H1 (cell line): ENCODE measurements around the gene GNAO1. TPM values are rescaled to one million over a fixed set of nuclear protein-coding genes. Genes with fewer than 3 reads are reported as not detected.

Experiments
- CTCF ChIA-PET: fragments of 300-600 bp; sonication (Branson Sonifier 250); formaldehyde crosslinking; loops from one replicate; lab custom pipeline; 2021; ENCODE audit not compliant: partially characterized antibody; lab: Charles Lee
- POLR2A ChIA-PET: fragments of 300-600 bp; sonication (Branson Sonifier 250); formaldehyde crosslinking; loops from one replicate; lab custom pipeline; 2021; ENCODE audit warnings: inconsistent platforms; ENCODE audit not compliant: partially characterized antibody; lab: Charles Lee
- DNase-seq, 2 experiments: peaks; one replicate each; pipeline versions ENCODE4 v3.0.0 to v3.0.0-alpha.2; 2010 to 2022; ENCODE audit warnings: low spot score in 2 of 2, low read depth in 1 of 2, mixed read lengths in 1 of 2
- FAIRE-seq: peaks from 2 replicates; lab custom pipeline; 2011; peaks lifted over from hg19 to GRCh38; lab: Jason Lieb, UNC
- H2AFZ ChIP-seq: 2 replicates; pipeline ENCODE4 v1.8.1; 2012; ENCODE audit warnings: low read length, inconsistent platforms
- H2AK5ac ChIP-seq: 2 replicates; pipeline ENCODE4 v1.6.1; 2013; ENCODE audit warnings: low read depth, low read length
- H2BK120ac ChIP-seq: replicated peaks from 2 replicates; pipeline ENCODE3; 2013; ENCODE audit warnings: low read depth, low read length, inconsistent platforms
- H2BK12ac ChIP-seq: 2 replicates; pipeline ENCODE4 v1.6.1; 2013; ENCODE audit warnings: low read depth, low read length
- H2BK15ac ChIP-seq: 2 replicates; pipeline ENCODE4 v1.6.1; 2013; ENCODE audit warnings: low read length
- H2BK20ac ChIP-seq: 2 replicates; pipeline ENCODE4 v1.6.1; 2013; ENCODE audit warnings: low read length
- H2BK5ac ChIP-seq: 2 replicates; pipeline ENCODE4 v1.6.1; 2013; ENCODE audit warnings: low read depth, low read length
- H3K14ac ChIP-seq: 2 replicates; pipeline ENCODE4 v1.6.1; 2013; ENCODE audit warnings: inconsistent platforms; ENCODE audit not compliant: insufficient read length
- H3K18ac ChIP-seq: 2 replicates; pipeline ENCODE4 v1.6.1; 2013; ENCODE audit warnings: low read length; ENCODE audit errors: extremely low read depth
- H3K23ac ChIP-seq: 2 replicates; pipeline ENCODE4 v1.6.1; 2013; ENCODE audit warnings: inconsistent platforms; ENCODE audit not compliant: insufficient read length
- H3K23me2 ChIP-seq: 2 replicates; pipeline ENCODE4 v1.6.1; 2013; ENCODE audit warnings: low read depth, low read length
- H3K27ac ChIP-seq: 2 replicates; pipeline ENCODE4 v1.6.1; 2011; ENCODE audit warnings: low read depth, low read length, inconsistent platforms
- H3K27me3 ChIP-seq, 4 experiments: replicated peaks in 1 of 4; 1 replicate in 1 of 4; 2 replicates in 3 of 4; pipeline versions ENCODE4 v1.6.1 to v1.8.1; 2011 to 2013; ENCODE audit warnings: low read length in 3 of 4, mild to moderate bottlenecking in 3 of 4, inconsistent platforms in 2 of 4, mixed read lengths in 2 of 4, moderate library complexity in 1 of 4; ENCODE audit not compliant: control insufficient read depth in 3 of 4, insufficient read depth in 3 of 4; ENCODE audit errors: extremely low read depth in 1 of 4
- H3K36me3 ChIP-seq, 4 experiments: 2 replicates each; pipeline versions ENCODE4 v1.6.1 to v1.8.1; 2011 to 2013; ENCODE audit warnings: mild to moderate bottlenecking in 4 of 4, low read length in 3 of 4, moderate library complexity in 2 of 4, control low read depth in 1 of 4, inconsistent platforms in 1 of 4; ENCODE audit not compliant: insufficient read depth in 4 of 4, control insufficient read depth in 2 of 4
- H3K4ac ChIP-seq: replicated peaks from 2 replicates; pipeline ENCODE3; 2013; ENCODE audit warnings: low read length, low read depth, mixed read lengths, inconsistent platforms; ENCODE audit not compliant: insufficient read length
- H3K4me1 ChIP-seq, 4 experiments: replicated peaks in 1 of 4; 1 replicate in 1 of 4; 2 replicates in 3 of 4; pipeline versions ENCODE4 v1.6.1 to v1.8.1; 2011 to 2013; ENCODE audit warnings: low read length in 3 of 4, inconsistent platforms in 2 of 4, mixed read lengths in 1 of 4; ENCODE audit not compliant: insufficient read depth in 4 of 4, control insufficient read depth in 3 of 4
- H3K4me2 ChIP-seq, 2 experiments: 2 replicates each; pipeline versions ENCODE4 v1.6.1 to v1.8.1; 2011 to 2013; ENCODE audit warnings: low read depth in 2 of 2, low read length in 2 of 2, control low read depth in 1 of 2, inconsistent platforms in 1 of 2, mild to moderate bottlenecking in 1 of 2; ENCODE audit not compliant: insufficient read depth in 1 of 2
- H3K4me3 ChIP-seq, 4 experiments: fragments of 200-600, 300-600 bp in 1 of 4; sonication (generic), shearing (Covaris generic), sonication (Bioruptor Twin) in 1 of 4; 2 replicates each; pipeline versions ENCODE4 v1.5.1 to v1.8.1; 2011 to 2016; ENCODE audit warnings: low read length in 4 of 4, low read depth in 3 of 4, control low read depth in 2 of 4, inconsistent platforms in 2 of 4, mild to moderate bottlenecking in 2 of 4, mixed read lengths in 1 of 4, moderate library complexity in 1 of 4; ENCODE audit not compliant: insufficient read depth in 2 of 4; ENCODE audit errors: extremely low read depth in 1 of 4
- H3K56ac ChIP-seq: replicated peaks from 2 replicates; pipeline ENCODE3; 2013; ENCODE audit warnings: low read depth, mild to moderate bottlenecking, mixed read lengths, low read length, inconsistent platforms; ENCODE audit not compliant: insufficient read length
- H3K79me1 ChIP-seq: 2 replicates; pipeline ENCODE4 v1.6.1; 2013; ENCODE audit warnings: low read depth, low read length, control low read depth
- H3K79me2 ChIP-seq, 2 experiments: 2 replicates each; pipeline versions ENCODE4 v1.6.1 to v1.8.1; 2012 to 2013; ENCODE audit warnings: low read length in 2 of 2, mild to moderate bottlenecking in 2 of 2, inconsistent platforms in 1 of 2; ENCODE audit not compliant: insufficient read depth in 2 of 2, control insufficient read depth in 1 of 2
- H3K9ac ChIP-seq, 4 experiments: replicated peaks in 1 of 4; 1 replicate in 1 of 4; 2 replicates in 3 of 4; pipeline versions ENCODE4 v1.6.1 to v1.8.1; 2011 to 2013; ENCODE audit warnings: low read depth in 3 of 4, low read length in 3 of 4, control low read depth in 2 of 4, mild to moderate bottlenecking in 2 of 4, moderate library complexity in 2 of 4, inconsistent platforms in 1 of 4; ENCODE audit errors: extremely low read depth in 1 of 4
- H3K9me3 ChIP-seq, 2 experiments: 2 replicates each; pipeline versions ENCODE4 v1.6.1 to v1.8.1; 2012 to 2013; ENCODE audit warnings: mild to moderate bottlenecking in 2 of 2, moderate library complexity in 2 of 2, control low read depth in 1 of 2, inconsistent platforms in 1 of 2, low read depth in 1 of 2, low read length in 1 of 2, mixed read lengths in 1 of 2; ENCODE audit not compliant: insufficient read depth in 2 of 2
- H4K20me1 ChIP-seq, 2 experiments: replicated peaks in 1 of 2; 2 replicates each; pipeline versions ENCODE3 to v1.8.1; 2011 to 2013; ENCODE audit warnings: inconsistent platforms in 2 of 2, low read length in 2 of 2, mild to moderate bottlenecking in 1 of 2; ENCODE audit not compliant: insufficient read depth in 2 of 2, control insufficient read depth in 1 of 2
- H4K5ac ChIP-seq: 2 replicates; pipeline ENCODE4 v1.6.1; 2013; ENCODE audit warnings: low read length, low read depth, mixed read lengths, inconsistent platforms; ENCODE audit not compliant: insufficient read length
- H4K8ac ChIP-seq: 2 replicates; pipeline ENCODE4 v1.8.0; 2013; ENCODE audit warnings: mild to moderate bottlenecking, moderate library complexity, low read length, inconsistent platforms; ENCODE audit not compliant: insufficient read depth; ENCODE audit errors: extremely low read depth
- H4K91ac ChIP-seq: replicated peaks from 2 replicates; pipeline ENCODE3; 2013; ENCODE audit warnings: low read length, mixed read lengths, inconsistent platforms; ENCODE audit not compliant: insufficient read length
- ASH2L ChIP-seq: fragments of 200-600, 300-600 bp; sonication (generic); IDR thresholded peaks from one replicate; pipeline ENCODE4 v1.7.1; 2017; ENCODE audit warnings: low read length
- BACH1 ChIP-seq: IDR thresholded peaks from 2 replicates; pipeline ENCODE4 v1.6.1; 2012; ENCODE audit warnings: low read length, improper control_type of control experiment
- BRCA1 ChIP-seq: IDR thresholded peaks from 2 replicates; pipeline ENCODE4 v1.6.1; 2012; ENCODE audit warnings: low read depth, low read length, improper control_type of control experiment
- CBX8 ChIP-seq: fragments of 300-800, 300-1000 bp; sonication (generic); IDR thresholded peaks from 2 replicates; pipeline ENCODE4 v1.7.1; 2016; ENCODE audit warnings: low read depth, low read length, borderline replicate concordance
- EZH2 ChIP-seq: fragments of 200-600 bp; sonication (generic); IDR thresholded peaks from 2 replicates; pipeline ENCODE4 v1.7.1; 2012; ENCODE audit warnings: low read depth, mild to moderate bottlenecking, moderate library complexity, low read length, inconsistent platforms; ENCODE audit not compliant: severe bottlenecking
- HDAC6 ChIP-seq: IDR thresholded peaks from one replicate; pipeline ENCODE4 v1.7.1; 2012; ENCODE audit warnings: low read depth, mild to moderate bottlenecking, inconsistent platforms, low read length, moderate library complexity
- JUN ChIP-seq: IDR thresholded peaks from 2 replicates; pipeline ENCODE4 v1.6.1; 2011; ENCODE audit warnings: low read depth, mild to moderate bottlenecking, improper control_type of control experiment, low read length
- NANOG ChIP-seq: IDR thresholded peaks from 2 replicates; pipeline ENCODE4 v1.6.1; 2011; ENCODE audit warnings: low read length, low read depth, mild to moderate bottlenecking, inconsistent platforms; ENCODE audit not compliant: insufficient read depth, poor library complexity, severe bottlenecking
- NRF1 ChIP-seq: IDR thresholded peaks from 2 replicates; pipeline ENCODE4 v1.6.1; 2011; ENCODE audit warnings: mild to moderate bottlenecking, low read depth, low read length, improper control_type of control experiment
- POLR2AphosphoS5 ChIP-seq: IDR thresholded peaks from 2 replicates; pipeline ENCODE4 v1.6.1; 2011; ENCODE audit warnings: low read depth, low read length
- RFX5 ChIP-seq: IDR thresholded peaks from 2 replicates; pipeline ENCODE4 v1.6.1; 2011; ENCODE audit warnings: low read depth, low read length, improper control_type of control experiment, borderline replicate concordance
- SIRT6 ChIP-seq: IDR thresholded peaks from one replicate; pipeline ENCODE4 v1.7.1; 2012; ENCODE audit warnings: low read length, inconsistent platforms
- SP2 ChIP-seq: IDR thresholded peaks from 2 replicates; pipeline ENCODE4 v1.6.1; 2012; ENCODE audit warnings: mild to moderate bottlenecking, low read length, inconsistent platforms
- TBP ChIP-seq: IDR thresholded peaks from 2 replicates; pipeline ENCODE4 v1.6.1; 2011; ENCODE audit warnings: low read depth, low read length, improper control_type of control experiment
- polyA plus RNA-seq, 7 experiments: library from polyadenylated mRNA; depleted of rRNA in 3 of 7; stranded (reverse) in 5 of 7; unstranded in 2 of 7; fragments of >200 nt in 5 of 7; fragments of 200-250 nt in 2 of 7; gene quantifications; 1 replicate in 5 of 7; 2 replicates in 1 of 7; 4 replicates in 1 of 7; pipeline versions ENCODE4 v1.2.1 to v1.2.3, GENCODE V29; 2011 to 2013; ENCODE audit warnings: missing spikeins in 2 of 7, mixed read lengths in 2 of 7
- total RNA-seq: library from RNA; stranded (reverse); fragmentation: NEBNext Ultra II Directional; extraction: Animal tissue kit (Norgen Biotek cat#: 25700); gene quantifications from 2 replicates; pipeline ENCODE4 v1.2.1, GENCODE V29; 2021
- TF ChIP-seq, protein P1 (sequence below): IDR thresholded peaks from 2 replicates; pipeline ENCODE4 v1.6.1; 2012; ENCODE audit warnings: low read length, inconsistent platforms

GNAO1 gene
- total and polyA plus RNA-seq, 2 of the 8 experiments (the other 6 are each of a cell fraction or from before 2014, with no cell fraction given): 6.7 to 34.4 TPM

DNA sequence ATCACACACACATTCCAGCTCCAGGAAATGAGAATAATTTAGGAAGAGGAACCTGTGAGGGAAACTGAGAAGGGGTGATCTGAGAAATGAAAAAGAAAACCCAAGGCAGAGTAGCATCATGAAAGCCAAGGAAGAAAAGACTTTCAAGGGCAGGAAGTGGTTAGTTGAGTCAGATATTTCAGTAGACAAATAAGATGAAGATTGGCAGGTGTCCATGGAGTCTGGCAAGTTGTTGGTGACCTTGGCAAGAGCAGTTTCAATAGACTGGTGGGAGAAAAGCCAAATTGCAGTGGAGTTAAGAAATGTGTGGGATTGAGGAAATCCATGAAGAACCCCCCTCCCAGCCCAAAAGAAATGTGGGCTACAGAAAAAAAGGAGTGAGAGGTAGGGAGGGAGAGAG is 10.7 kb downstream of the GNAO1 start:
- no peak overlapping the region for H3K18ac ChIP-seq
- H4K5ac ChIP-seq: no peak overlapping the region
- H2BK120ac ChIP-seq: no peak overlapping the region
- no peaks in the 10 kb centered on the region for H3K27me3 ChIP-seq
- H2BK20ac ChIP-seq: no peak overlapping the region
- no peak overlapping the region for H3K27ac ChIP-seq
- peaks cover 0 to 18% of the 10 kb centered on the region in 2 experiments; a peak in 3 of 4 replicates for H3K79me2 ChIP-seq
- peaks cover 7 to 14% (median 11%) of the 10 kb centered on the region in 4 experiments; a peak in 5 of 7 replicates for H3K4me1 ChIP-seq
- no peak overlapping the region for H3K4ac ChIP-seq
- no peak overlapping the region for H3K9ac ChIP-seq
- no peaks in the 10 kb centered on the region for H4K20me1 ChIP-seq
- no peak overlapping the region for H2AK5ac ChIP-seq
- H3K4me3 ChIP-seq: no peak overlapping the region
- no peak overlapping the region for H2AFZ ChIP-seq
- H4K8ac ChIP-seq: no peak overlapping the region
- no peak overlapping the region for H4K91ac ChIP-seq
- no peak overlapping the region for H2BK5ac ChIP-seq
- H3K9me3 ChIP-seq: no peaks in the 10 kb centered on the region
- no peak overlapping the region for H3K4me2 ChIP-seq
- no peak overlapping the region for H3K23ac ChIP-seq
- no peak overlapping the region for H3K56ac ChIP-seq
- H2BK12ac ChIP-seq: no peak overlapping the region
- H3K23me2 ChIP-seq: no peaks in the 10 kb centered on the region
- no peak for DNase-seq
- ChIA-PET CTCF (interaction anchor here (1.0 to 2.9 kb wide), 7 partner anchors 11 to 150 kb away, joined by 3 to 13 read pairs (median 4); no protein-coding TSS in a partner anchor), POLR2A (interaction anchor here (0.8 to 1.4 kb wide), 2 partner anchors 10 to 22 kb away, joined by 3 to 4 read pairs; partner anchors contain the start of gene GNAO1)
- H2BK15ac ChIP-seq: no peak overlapping the region
- peaks cover 8% of the 10 kb centered on the region for H3K79me1 ChIP-seq
- H3K14ac ChIP-seq: no peak overlapping the region
- no peak for FAIRE-seq
- no peaks in the 10 kb centered on the region for H3K36me3 ChIP-seq
- TF ChIP-seq BRCA1 (no peak), EZH2 (no peak), SIRT6 (no peak), NANOG (no peak), JUN (no peak), BACH1 (no peak), SP2 (no peak), ASH2L (no peak), NRF1 (no peak), POLR2AphosphoS5 (no peak), TBP (no peak), HDAC6 (no peak), RFX5 (no peak), CBX8 (no peak)
- TF ChIP-seq, protein P1, sequence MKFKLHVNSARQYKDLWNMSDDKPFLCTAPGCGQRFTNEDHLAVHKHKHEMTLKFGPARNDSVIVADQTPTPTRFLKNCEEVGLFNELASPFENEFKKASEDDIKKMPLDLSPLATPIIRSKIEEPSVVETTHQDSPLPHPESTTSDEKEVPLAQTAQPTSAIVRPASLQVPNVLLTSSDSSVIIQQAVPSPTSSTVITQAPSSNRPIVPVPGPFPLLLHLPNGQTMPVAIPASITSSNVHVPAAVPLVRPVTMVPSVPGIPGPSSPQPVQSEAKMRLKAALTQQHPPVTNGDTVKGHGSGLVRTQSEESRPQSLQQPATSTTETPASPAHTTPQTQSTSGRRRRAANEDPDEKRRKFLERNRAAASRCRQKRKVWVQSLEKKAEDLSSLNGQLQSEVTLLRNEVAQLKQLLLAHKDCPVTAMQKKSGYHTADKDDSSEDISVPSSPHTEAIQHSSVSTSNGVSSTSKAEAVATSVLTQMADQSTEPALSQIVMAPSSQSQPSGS: no peak
